Measurements from ENCODE around the gene SLC25A29.

SLC25A29 gene

GRCh38 chr14:100262545-100262944 is 43.7 kb downstream of the SLC25A29 start:
- peaks cover 4 to 12% of the 10 kb centered on the region in 2 donors for H3K4me1 ChIP-seq (ENCODE audit: control insufficient read depth in 1 of 2, insufficient read depth in 2 of 2, low read length in 2 of 2)
- H3K27me3 ChIP-seq (ENCODE audit: control insufficient read depth in 1 of 2, insufficient read depth in 2 of 2, low read length in 2 of 2) = no peaks in the 10 kb centered on the region
- H3K27ac ChIP-seq (ENCODE audit: low read depth, low read length) = no peak overlapping the region
- no peaks in the 10 kb centered on the region for H3K9me3 ChIP-seq (ENCODE audit: control insufficient read depth in 1 of 2, low read length in 2 of 2)
- no peak overlapping the region for H3K4me3 ChIP-seq (ENCODE audit: low read depth in 1 of 2, low read length in 2 of 2)
- H3K36me3 ChIP-seq (ENCODE audit: control insufficient read depth in 1 of 2, insufficient read depth in 2 of 2, low read length in 2 of 2) = peaks cover 4 to 18% of the 10 kb centered on the region in 2 donors
- no peak overlapping the region for H3K9ac ChIP-seq (ENCODE audit: low read depth in 1 of 2, low read length in 2 of 2)

GRCh38 chr14:100261621-100262020 is 44.6 kb downstream of the SLC25A29 start:
- peaks cover 4 to 12% of the 10 kb centered on the region in 2 donors for H3K4me1 ChIP-seq (ENCODE audit: control insufficient read depth in 1 of 2, insufficient read depth in 2 of 2, low read length in 2 of 2)
- H3K9me3 ChIP-seq (ENCODE audit: control insufficient read depth in 1 of 2, low read length in 2 of 2) = no peaks in the 10 kb centered on the region

GRCh38 chr14:100256339-100256895 is 49.8 kb downstream of the SLC25A29 start:
- no peaks in the 10 kb centered on the region for H3K27me3 ChIP-seq (ENCODE audit: control insufficient read depth in 1 of 2, insufficient read depth in 2 of 2, low read length in 2 of 2)
- peaks cover 17 to 22% of the 10 kb centered on the region in 2 donors for H3K4me1 ChIP-seq (ENCODE audit: control insufficient read depth in 1 of 2, insufficient read depth in 2 of 2, low read length in 2 of 2)
- H3K9me3 ChIP-seq (ENCODE audit: control insufficient read depth in 1 of 2, low read length in 2 of 2) = no peaks in the 10 kb centered on the region
- no peak overlapping the region for H3K27ac ChIP-seq (ENCODE audit: low read depth, low read length)
- no peaks in the 10 kb centered on the region for H3K36me3 ChIP-seq (ENCODE audit: control insufficient read depth in 1 of 2, insufficient read depth in 2 of 2, low read length in 2 of 2)
- no peak overlapping the region for H3K4me3 ChIP-seq (ENCODE audit: low read depth in 1 of 2, low read length in 2 of 2)
- H3K9ac ChIP-seq (ENCODE audit: low read depth in 1 of 2, low read length in 2 of 2) = no peak overlapping the region

More at GRCh38 chr14:100261621-100262020, 44.6 kb downstream of the SLC25A29 start:
- Histone ChIP-seq H3K27me3 (ENCODE audit: control insufficient read depth in 1 of 2, insufficient read depth in 2 of 2, low read length in 2 of 2) (no peaks in the 10 kb centered on the region), H3K27ac (ENCODE audit: low read depth, low read length) (no peak overlapping the region), H3K9ac (ENCODE audit: low read depth in 1 of 2, low read length in 2 of 2) (no peak overlapping the region), H3K4me3 (ENCODE audit: low read depth in 1 of 2, low read length in 2 of 2) (no peak overlapping the region), H3K36me3 (ENCODE audit: control insufficient read depth in 1 of 2, insufficient read depth in 2 of 2, low read length in 2 of 2) (peaks cover 4 to 18% of the 10 kb centered on the region in 2 donors)

- peaks cover 26 to 27% of the 10 kb centered on the region in 2 donors for H3K4me1 ChIP-seq (ENCODE audit: control insufficient read depth in 1 of 2, insufficient read depth in 2 of 2, low read length in 2 of 2)
- H3K4me3 ChIP-seq (ENCODE audit: low read depth in 1 of 2, low read length in 2 of 2) = no peak overlapping the region
- no peak overlapping the region for H3K9ac ChIP-seq (ENCODE audit: low read depth in 1 of 2, low read length in 2 of 2)
- H3K27ac ChIP-seq (ENCODE audit: low read depth, low read length) = no peak overlapping the region
- H3K27me3 ChIP-seq (ENCODE audit: control insufficient read depth in 1 of 2, insufficient read depth in 2 of 2, low read length in 2 of 2) = no peaks in the 10 kb centered on the region
- H3K36me3 ChIP-seq (ENCODE audit: control insufficient read depth in 1 of 2, insufficient read depth in 2 of 2, low read length in 2 of 2) = no peaks in the 10 kb centered on the region
- H3K9me3 ChIP-seq (ENCODE audit: control insufficient read depth in 1 of 2, low read length in 2 of 2) = no peaks in the 10 kb centered on the region
These were observed 53.6 kb downstream of the SLC25A29 start for GRCh38 chr14:100252684-100253083.

- Histone ChIP-seq H3K27me3 (ENCODE audit: control insufficient read depth in 1 of 2, insufficient read depth in 2 of 2, low read length in 2 of 2) (no peaks in the 10 kb centered on the region), H3K4me3 (ENCODE audit: low read depth in 1 of 2, low read length in 2 of 2) (no peak overlapping the region), H3K36me3 (ENCODE audit: control insufficient read depth in 1 of 2, insufficient read depth in 2 of 2, low read length in 2 of 2) (no peaks in the 10 kb centered on the region), H3K9ac (ENCODE audit: low read depth in 1 of 2, low read length in 2 of 2) (no peak overlapping the region), H3K27ac (ENCODE audit: low read depth, low read length) (no peak overlapping the region), H3K4me1 (ENCODE audit: control insufficient read depth in 1 of 2, insufficient read depth in 2 of 2, low read length in 2 of 2) (peaks cover 43 to 44% of the 10 kb centered on the region in 2 donors), H3K9me3 (ENCODE audit: control insufficient read depth in 1 of 2, low read length in 2 of 2) (no peaks in the 10 kb centered on the region)
These were observed 55.3 kb downstream of the SLC25A29 start for GRCh38 chr14:100250732-100251465.

GRCh38 chr14:100246809-100247428 is 59.3 kb downstream of the SLC25A29 start:
- Histone ChIP-seq H3K4me3 (ENCODE audit: low read depth in 1 of 2, low read length in 2 of 2) (peak overlapping the region in 1 of 2 donors; percentile 23), H3K4me1 (ENCODE audit: control insufficient read depth in 1 of 2, insufficient read depth in 2 of 2, low read length in 2 of 2) (peaks cover 49 to 51% of the 10 kb centered on the region in 2 donors), H3K27me3 (ENCODE audit: control insufficient read depth in 1 of 2, insufficient read depth in 2 of 2, low read length in 2 of 2) (no peaks in the 10 kb centered on the region), H3K9ac (ENCODE audit: low read depth in 1 of 2, low read length in 2 of 2) (no peak overlapping the region), H3K9me3 (ENCODE audit: control insufficient read depth in 1 of 2, low read length in 2 of 2) (no peaks in the 10 kb centered on the region), H3K27ac (ENCODE audit: low read depth, low read length) (peak overlapping the region; percentile 15), H3K36me3 (ENCODE audit: control insufficient read depth in 1 of 2, insufficient read depth in 2 of 2, low read length in 2 of 2) (no peaks in the 10 kb centered on the region)

GRCh38 chr14:100243020-100243419 is 63.2 kb downstream of the SLC25A29 start:
- H3K4me1 ChIP-seq (ENCODE audit: control insufficient read depth in 1 of 2, insufficient read depth in 2 of 2, low read length in 2 of 2) = peaks cover 41 to 42% of the 10 kb centered on the region in 2 donors

GRCh38 chr14:100241279-100241678 is 65.0 kb downstream of the SLC25A29 start:
- peak overlapping the region; percentile 75 to 86 for H3K4me3 ChIP-seq (ENCODE audit: low read depth in 1 of 2, low read length in 2 of 2)
- peak overlapping the region; percentile 91 for H3K27ac ChIP-seq (ENCODE audit: low read depth, low read length)
- H3K9ac ChIP-seq (ENCODE audit: low read depth in 1 of 2, low read length in 2 of 2) = peak overlapping the region; percentile 58 to 91
- H3K9me3 ChIP-seq (ENCODE audit: control insufficient read depth in 1 of 2, low read length in 2 of 2) = no peaks in the 10 kb centered on the region
- no peaks in the 10 kb centered on the region for H3K27me3 ChIP-seq (ENCODE audit: control insufficient read depth in 1 of 2, insufficient read depth in 2 of 2, low read length in 2 of 2)
- peaks cover 36 to 43% of the 10 kb centered on the region in 2 donors for H3K4me1 ChIP-seq (ENCODE audit: control insufficient read depth in 1 of 2, insufficient read depth in 2 of 2, low read length in 2 of 2)
- H3K36me3 ChIP-seq (ENCODE audit: control insufficient read depth in 1 of 2, insufficient read depth in 2 of 2, low read length in 2 of 2) = no peaks in the 10 kb centered on the region

More at GRCh38 chr14:100243020-100243419, 63.2 kb downstream of the SLC25A29 start:
- no peak overlapping the region for H3K27ac ChIP-seq (ENCODE audit: low read depth, low read length)
- H3K27me3 ChIP-seq (ENCODE audit: control insufficient read depth in 1 of 2, insufficient read depth in 2 of 2, low read length in 2 of 2) = no peaks in the 10 kb centered on the region
- H3K9me3 ChIP-seq (ENCODE audit: control insufficient read depth in 1 of 2, low read length in 2 of 2) = no peaks in the 10 kb centered on the region
- no peak overlapping the region for H3K9ac ChIP-seq (ENCODE audit: low read depth in 1 of 2, low read length in 2 of 2)
- H3K36me3 ChIP-seq (ENCODE audit: control insufficient read depth in 1 of 2, insufficient read depth in 2 of 2, low read length in 2 of 2) = no peaks in the 10 kb centered on the region
- no peak overlapping the region for H3K4me3 ChIP-seq (ENCODE audit: low read depth in 1 of 2, low read length in 2 of 2)
